ENCODE results near the gene RNASEH1.

DNA sequence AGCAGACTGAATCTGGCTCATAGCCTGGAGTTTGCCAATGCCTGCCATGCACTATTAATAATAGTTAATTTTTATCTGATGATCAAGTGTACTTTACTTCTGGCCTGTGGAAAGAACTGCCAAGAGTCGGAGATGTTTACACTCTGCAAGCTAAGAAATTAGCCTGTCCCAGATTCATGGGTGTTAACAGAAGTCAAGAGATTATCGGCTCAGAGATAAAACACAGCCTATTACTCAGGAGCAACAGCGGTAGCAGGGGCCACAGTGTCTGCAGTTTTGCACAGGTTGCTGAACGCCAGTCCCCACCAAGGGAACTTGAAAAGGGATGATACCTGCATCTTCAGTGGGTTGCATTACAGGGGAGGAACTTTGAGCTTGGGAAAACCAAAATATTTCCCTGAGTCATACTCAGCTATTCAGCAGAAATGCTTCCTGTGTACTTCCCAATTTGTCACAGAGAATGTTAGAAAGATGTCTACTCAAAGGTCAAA, 34.5 kb downstream of the RNASEH1 start:
- TF ChIP-seq, protein P1, sequence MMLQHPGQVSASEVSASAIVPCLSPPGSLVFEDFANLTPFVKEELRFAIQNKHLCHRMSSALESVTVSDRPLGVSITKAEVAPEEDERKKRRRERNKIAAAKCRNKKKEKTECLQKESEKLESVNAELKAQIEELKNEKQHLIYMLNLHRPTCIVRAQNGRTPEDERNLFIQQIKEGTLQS (CRISPR knock-in tag; IDR thresholded peaks at IDR 0.05): 0 out of 2 replicates have a peak, but pooled peaks have one; percentile 51
- no peak for TF ChIP-seq ZFYVE20 (CRISPR knock-in tag; IDR thresholded peaks at IDR 0.05; ENCODE audit: borderline replicate concordance, low read depth)
- no peak for TF ChIP-seq CTCF (CRISPR knock-in tag; IDR thresholded peaks at IDR 0.05)
- TF ChIP-seq, protein P2, sequence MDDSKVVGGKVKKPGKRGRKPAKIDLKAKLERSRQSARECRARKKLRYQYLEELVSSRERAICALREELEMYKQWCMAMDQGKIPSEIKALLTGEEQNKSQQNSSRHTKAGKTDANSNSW (CRISPR knock-in tag; IDR thresholded peaks at IDR 0.05; ENCODE audit: borderline replicate concordance): no peak
- 0 out of 2 replicates have a peak, but pooled peaks have one; percentile 25 for TF ChIP-seq SIN3A (IDR thresholded peaks at IDR 0.05; ENCODE audit: borderline replicate concordance, low read depth, low read length)
- no peak for TF ChIP-seq ZNF274 (CRISPR knock-in tag; IDR thresholded peaks at IDR 0.05)

Data from HepG2 (cell line).